WI38 (cell line): Measurements from ENCODE around the gene RASGRP2.

Experiments
- H3K4me3 ChIP-seq: 2 replicates; pipeline ENCODE4 v1.5.1; 2011; ENCODE audit warnings: low read depth, mild to moderate bottlenecking, control low read depth, low read length
- CTCF ChIP-seq: IDR thresholded peaks from 2 replicates; pipeline ENCODE4 v1.5.1; 2012; ENCODE audit warnings: low read depth, mild to moderate bottlenecking, control low read depth, low read length

RASGRP2 gene

DNA sequence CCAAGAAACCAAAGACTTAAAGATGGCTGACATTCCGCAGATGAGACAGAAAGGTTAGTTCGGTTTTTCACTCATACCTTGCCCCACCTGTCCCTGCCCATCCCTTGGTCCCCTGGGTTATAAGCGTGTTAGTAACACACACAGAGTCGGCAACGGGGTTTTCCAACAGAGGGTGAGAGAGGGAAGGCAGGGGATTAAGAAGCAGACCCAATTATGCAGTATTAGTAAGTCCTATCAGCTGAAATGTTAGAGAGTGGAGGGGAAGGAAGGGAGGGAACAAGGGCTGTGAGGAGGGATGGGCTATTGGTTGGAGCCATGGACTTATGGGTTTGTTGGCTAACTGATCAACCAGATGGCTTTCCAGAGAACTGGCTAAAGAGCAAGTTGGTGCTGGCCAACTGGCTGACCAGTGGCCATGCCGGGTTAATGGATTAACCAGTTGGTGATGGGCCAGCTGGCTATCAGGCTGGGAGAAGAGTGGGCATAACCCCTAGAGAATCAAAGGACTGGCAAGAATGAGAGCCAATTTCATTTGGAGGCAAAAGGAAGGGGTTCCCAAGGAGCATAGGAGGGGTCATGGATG, 66.4 kb downstream of the RASGRP2 start:
- TF ChIP-seq CTCF = no peak
- H3K4me3 ChIP-seq = no peak overlapping the region
